Neural progenitor cell (in vitro differentiated cells): ENCODE data around the gene LYSMD3.

Experiments
- EZH2 ChIP-seq: fragments of 200-600 bp; sonication (generic); IDR thresholded peaks from 2 replicates; pipeline ENCODE4 v1.6.1; 2017; ENCODE audit warnings: antibody characterized with exemption, mild to moderate bottlenecking, moderate library complexity
- EZH2phosphoT487 ChIP-seq: fragments of 200-600 bp; sonication (generic); IDR thresholded peaks from 2 replicates; pipeline ENCODE4 v1.6.1; 2017; ENCODE audit warnings: antibody characterized with exemption
- TF ChIP-seq, protein P1 (sequence below): fragments of 200-600 bp; sonication (generic); IDR thresholded peaks from 2 replicates; pipeline ENCODE4 v1.5.1; 2017; ENCODE audit warnings: antibody characterized with exemption, mild to moderate bottlenecking

DNA sequence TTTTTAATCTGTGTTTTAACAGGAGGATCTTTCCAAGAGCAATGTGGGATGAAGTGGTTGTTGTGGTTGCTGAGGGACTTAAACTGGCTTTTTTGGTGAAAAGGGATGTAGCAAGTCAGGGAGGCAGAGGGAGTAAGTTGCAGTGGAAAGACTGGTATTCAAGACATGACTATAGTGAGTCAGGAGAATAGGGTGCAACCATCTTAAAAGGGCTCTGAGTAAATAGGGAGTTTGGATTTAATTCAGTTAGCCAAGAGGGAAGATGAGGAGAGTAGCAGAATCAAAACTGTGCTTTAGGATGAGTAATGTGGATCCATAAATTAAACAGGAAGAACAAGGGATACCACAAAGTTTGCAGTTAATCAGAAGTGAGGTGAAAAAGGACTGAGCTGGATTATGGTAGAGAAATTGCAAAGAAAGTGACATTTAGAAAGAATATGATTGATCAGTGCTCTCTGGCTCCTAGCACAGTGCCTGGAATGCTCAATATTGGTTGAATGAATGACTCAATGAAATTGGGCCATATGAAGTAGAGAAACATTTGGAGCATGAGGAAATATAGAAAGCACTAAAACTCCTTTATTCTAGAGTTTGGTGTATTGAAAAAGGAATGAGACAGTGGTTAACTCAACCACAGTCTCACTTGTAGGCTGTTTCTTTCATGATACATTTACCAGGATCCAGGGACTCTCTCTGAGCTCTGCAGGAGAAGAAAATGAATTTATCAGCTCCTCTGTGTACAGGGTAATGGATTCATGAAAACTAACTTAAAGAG, 49.6 kb downstream of the LYSMD3 start:
- no peak for TF ChIP-seq EZH2
- TF ChIP-seq, protein P1, sequence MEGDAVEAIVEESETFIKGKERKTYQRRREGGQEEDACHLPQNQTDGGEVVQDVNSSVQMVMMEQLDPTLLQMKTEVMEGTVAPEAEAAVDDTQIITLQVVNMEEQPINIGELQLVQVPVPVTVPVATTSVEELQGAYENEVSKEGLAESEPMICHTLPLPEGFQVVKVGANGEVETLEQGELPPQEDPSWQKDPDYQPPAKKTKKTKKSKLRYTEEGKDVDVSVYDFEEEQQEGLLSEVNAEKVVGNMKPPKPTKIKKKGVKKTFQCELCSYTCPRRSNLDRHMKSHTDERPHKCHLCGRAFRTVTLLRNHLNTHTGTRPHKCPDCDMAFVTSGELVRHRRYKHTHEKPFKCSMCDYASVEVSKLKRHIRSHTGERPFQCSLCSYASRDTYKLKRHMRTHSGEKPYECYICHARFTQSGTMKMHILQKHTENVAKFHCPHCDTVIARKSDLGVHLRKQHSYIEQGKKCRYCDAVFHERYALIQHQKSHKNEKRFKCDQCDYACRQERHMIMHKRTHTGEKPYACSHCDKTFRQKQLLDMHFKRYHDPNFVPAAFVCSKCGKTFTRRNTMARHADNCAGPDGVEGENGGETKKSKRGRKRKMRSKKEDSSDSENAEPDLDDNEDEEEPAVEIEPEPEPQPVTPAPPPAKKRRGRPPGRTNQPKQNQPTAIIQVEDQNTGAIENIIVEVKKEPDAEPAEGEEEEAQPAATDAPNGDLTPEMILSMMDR = no peak
- no peak for TF ChIP-seq EZH2phosphoT487
